ENCODE results near the gene PKD1L1. TPM values are rescaled to one million over a fixed set of nuclear protein-coding genes. Genes with fewer than 3 reads are reported as not detected.

Gene PKD1L1
- total RNA-seq, 6 experiments from 2014 or later: 0.13 to 1.4 (median 0.51) TPM; not detected in 1

- no peaks in the 10 kb centered on the region for H3K27me3 ChIP-seq
- H3K4me3 ChIP-seq: no peak overlapping the region
- H3K4me1 ChIP-seq: no peaks in the 10 kb centered on the region
- intact Hi-C loops (cut with DNase I): no loop called here
- ATAC-seq: peak in 1 of 4 donors; percentile 26
- no peak for DNase-seq
- 13% methylated on average over 1 of the region's 1 CpG for WGBS (ENCODE audit: insufficient coverage, low coverage, low lambda C conversion rate, missing lambda C conversion rate)
- peaks cover 4 to 70% (median 23%) of the 10 kb centered on the region in 4 donors for H3K36me3 ChIP-seq
- H3K27ac ChIP-seq: peak overlapping the region in 2 of 3 donors; percentile 1 to 52
- no peaks in the 10 kb centered on the region for H3K9me3 ChIP-seq
- TF ChIP-seq, protein P1, sequence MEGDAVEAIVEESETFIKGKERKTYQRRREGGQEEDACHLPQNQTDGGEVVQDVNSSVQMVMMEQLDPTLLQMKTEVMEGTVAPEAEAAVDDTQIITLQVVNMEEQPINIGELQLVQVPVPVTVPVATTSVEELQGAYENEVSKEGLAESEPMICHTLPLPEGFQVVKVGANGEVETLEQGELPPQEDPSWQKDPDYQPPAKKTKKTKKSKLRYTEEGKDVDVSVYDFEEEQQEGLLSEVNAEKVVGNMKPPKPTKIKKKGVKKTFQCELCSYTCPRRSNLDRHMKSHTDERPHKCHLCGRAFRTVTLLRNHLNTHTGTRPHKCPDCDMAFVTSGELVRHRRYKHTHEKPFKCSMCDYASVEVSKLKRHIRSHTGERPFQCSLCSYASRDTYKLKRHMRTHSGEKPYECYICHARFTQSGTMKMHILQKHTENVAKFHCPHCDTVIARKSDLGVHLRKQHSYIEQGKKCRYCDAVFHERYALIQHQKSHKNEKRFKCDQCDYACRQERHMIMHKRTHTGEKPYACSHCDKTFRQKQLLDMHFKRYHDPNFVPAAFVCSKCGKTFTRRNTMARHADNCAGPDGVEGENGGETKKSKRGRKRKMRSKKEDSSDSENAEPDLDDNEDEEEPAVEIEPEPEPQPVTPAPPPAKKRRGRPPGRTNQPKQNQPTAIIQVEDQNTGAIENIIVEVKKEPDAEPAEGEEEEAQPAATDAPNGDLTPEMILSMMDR (IDR thresholded peaks at IDR 0.05): no peak
- TF ChIP-seq POLR2A (IDR thresholded peaks at IDR 0.05): no peak
Observed at GRCh38 chr7:47970761-47971160, 22.5 kb upstream of the PKD1L1 start.

DNA sequence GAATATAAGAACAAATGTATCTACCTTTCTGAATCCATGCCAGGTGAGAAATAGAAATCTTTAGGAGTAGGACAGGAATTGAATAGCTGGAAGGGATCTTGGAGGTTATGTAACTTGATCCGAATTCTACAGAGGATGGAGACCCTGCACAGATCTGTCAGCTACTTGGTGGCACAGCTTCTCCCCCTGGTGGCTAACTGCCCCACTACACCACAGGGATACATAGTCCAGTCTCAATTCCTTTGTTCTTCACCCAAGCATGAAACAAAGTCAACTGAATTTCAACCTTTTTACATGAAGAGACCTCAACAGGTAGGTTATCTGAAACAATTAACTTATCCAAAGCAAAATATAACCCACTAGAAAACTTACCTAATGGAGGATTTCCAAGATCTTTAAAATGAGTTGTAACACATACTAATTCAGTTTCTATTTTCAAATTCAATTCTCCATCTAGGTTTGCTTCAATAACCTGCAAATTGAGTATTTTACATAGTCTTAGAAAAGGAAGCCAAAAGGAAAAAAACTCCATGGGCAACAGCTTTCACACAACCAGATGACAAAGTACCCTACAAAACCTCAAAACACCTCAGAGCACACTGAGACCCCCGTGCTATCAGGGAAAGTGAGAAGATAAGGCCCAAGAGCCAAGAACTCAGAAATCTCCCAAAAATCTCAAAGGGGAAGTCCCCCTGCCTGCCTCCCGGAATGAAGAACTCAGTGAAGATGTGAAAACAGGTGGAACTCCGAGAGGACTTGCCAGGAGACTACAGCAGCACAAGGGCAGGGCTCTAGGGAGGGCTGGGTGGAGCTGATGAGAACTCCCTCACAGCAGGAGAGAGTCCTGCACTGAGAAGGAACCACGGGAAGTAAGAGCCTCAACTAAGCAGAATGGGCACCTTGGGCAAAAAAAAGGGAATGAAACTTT, 20.8 kb upstream of the PKD1L1 start:
- Histone ChIP-seq H3K27ac (no peak overlapping the region), H3K9me3 (no peaks in the 10 kb centered on the region), H3K4me3 (no peak overlapping the region), H3K4me1 (no peaks in the 10 kb centered on the region), H3K36me3 (peaks cover 0 to 70% (median 22%) of the 10 kb centered on the region in 4 donors), H3K27me3 (no peaks in the 10 kb centered on the region)
- intact Hi-C loops (cut with DNase I): no loop called here
- TF ChIP-seq, protein P1 (IDR thresholded peaks at IDR 0.05): peak; percentile 63 to 77 (median 75)
- TF ChIP-seq POLR2A (IDR thresholded peaks at IDR 0.05): no peak
- WGBS (ENCODE audit: insufficient coverage, low coverage, low lambda C conversion rate, missing lambda C conversion rate): 53% methylated on average over 3 of the region's 5 CpGs
- DNase-seq: peak in 1 of 3 donors; percentile 59
- peak; percentile 70 to 84 (median 74) for ATAC-seq

GRCh38 chr7:47967708-47968107, 19.4 kb upstream of the PKD1L1 start:
- TF ChIP-seq, protein P1 (IDR thresholded peaks at IDR 0.05): no peak
- no peak for TF ChIP-seq POLR2A (IDR thresholded peaks at IDR 0.05)
- Histone ChIP-seq H3K9me3 (no peaks in the 10 kb centered on the region), H3K27me3 (no peaks in the 10 kb centered on the region), H3K36me3 (peaks cover 0 to 70% (median 26%) of the 10 kb centered on the region in 4 donors), H3K4me1 (no peaks in the 10 kb centered on the region), H3K27ac (no peak overlapping the region), H3K4me3 (no peak overlapping the region)
- intact Hi-C loops (cut with DNase I): no loop called here
- no peak for DNase-seq
- no peak for ATAC-seq
- 80% methylated on average over 2 of the region's 2 CpGs for WGBS (ENCODE audit: insufficient coverage, low coverage, low lambda C conversion rate, missing lambda C conversion rate)

- WGBS (ENCODE audit: insufficient coverage, low coverage, low lambda C conversion rate, missing lambda C conversion rate): 60% methylated on average over 1 of the region's 5 CpGs
- Histone ChIP-seq H3K4me1 (no peaks in the 10 kb centered on the region), H3K36me3 (peaks cover 0 to 73% (median 28%) of the 10 kb centered on the region in 4 donors), H3K27ac (no peak overlapping the region), H3K9me3 (no peaks in the 10 kb centered on the region), H3K27me3 (no peaks in the 10 kb centered on the region), H3K4me3 (no peak overlapping the region)
- TF ChIP-seq POLR2A (IDR thresholded peaks at IDR 0.05): no peak
- TF ChIP-seq, protein P1 (IDR thresholded peaks at IDR 0.05): no peak
- ATAC-seq: no peak
- DNase-seq: no peak
- intact Hi-C loops (cut with DNase I): no loop called here
Observed at GRCh38 chr7:47967123-47967522, 18.9 kb upstream of the PKD1L1 start.

Data from right lobe of liver (tissue), 6 donors.